ENCODE results near the gene SELENOK.

GRCh38 chr3:53859178-53859577 lies 32.5 kb downstream of the SELENOK start:
- TF ChIP-seq CTCF (IDR thresholded peaks at IDR 0.05) = no peak
- TF ChIP-seq POLR2AphosphoS5 (IDR thresholded peaks at IDR 0.05) = no peak
- no peak for TF ChIP-seq POLR2A (IDR thresholded peaks at IDR 0.05)
- TF ChIP-seq EP300 (IDR thresholded peaks at IDR 0.05) = no peak

Data from suprapubic skin (tissue), 4 donors.